Spinal cord (tissue), 10 donors: ENCODE measurements around the gene TNFAIP3. TPM values are rescaled to one million over a fixed set of nuclear protein-coding genes. Genes with fewer than 3 reads are reported as not detected.
"Not testable (repeated sequence)": the region's sequence is repeated elsewhere in the genome, so short reads cannot be mapped to it uniquely, and the experiment has no call there.

Source experiments
- DNase-seq, 6 donors: peaks; one replicate each; pipeline versions ENCODE4 v3.0.0 to v3.0.0-alpha.2; 2013 to 2015; ENCODE audit warnings: low spot score in 6 of 6, low read depth in 4 of 6
- H3K27ac ChIP-seq: one replicate; pipeline ENCODE4 v1.5.1; 2013; ENCODE audit warnings: low read depth, low read length, control low read depth
- H3K27me3 ChIP-seq: one replicate; pipeline ENCODE4 v1.6.1; 2013; ENCODE audit warnings: low read length; ENCODE audit not compliant: control insufficient read depth, insufficient read depth
- H3K36me3 ChIP-seq: one replicate; pipeline ENCODE4 v1.6.1; 2013; ENCODE audit warnings: low read length; ENCODE audit not compliant: control insufficient read depth, insufficient read depth
- H3K4me1 ChIP-seq: one replicate; pipeline ENCODE4 v1.6.1; 2013; ENCODE audit warnings: low read length; ENCODE audit not compliant: control insufficient read depth, insufficient read depth
- H3K4me3 ChIP-seq: one replicate; pipeline ENCODE4 v1.5.1; 2013; ENCODE audit warnings: low read depth, low read length, control low read depth
- H3K9me3 ChIP-seq: one replicate; pipeline ENCODE4 v1.6.1; 2013; ENCODE audit warnings: low read length; ENCODE audit not compliant: control insufficient read depth, insufficient read depth
- WGBS: methylation state at CpG from one replicate; pipeline ENCODE4 v1.1.5; 2013; ENCODE audit warnings: missing lambda C conversion rate; ENCODE audit not compliant: insufficient coverage; 5-methylcytosine and 5-hydroxymethylcytosine counted together
- polyA plus RNA-seq, 2 donors: library from polyadenylated mRNA; unstranded; fragments of 120-200 nt; gene quantifications; one replicate each; pipeline ENCODE4 v1.2.1, GENCODE V29; 2013; ENCODE audit not compliant: insufficient read length in 2 of 2
- total RNA-seq, 2 donors: library from RNA; depleted of rRNA in 1 of 2; stranded (reverse); fragments of 120-200 nt in 1 of 2; fragments of >200 nt in 1 of 2; gene quantifications; one replicate each; pipeline versions ENCODE4 v1.2.3 to v1.2.4, GENCODE V29; 2013 to 2014
- donor health status: healthy.

The TNFAIP3 gene
- total and polyA plus RNA-seq, 4 donors: 4.5 to 10.0 (median 5.0) TPM

DNA sequence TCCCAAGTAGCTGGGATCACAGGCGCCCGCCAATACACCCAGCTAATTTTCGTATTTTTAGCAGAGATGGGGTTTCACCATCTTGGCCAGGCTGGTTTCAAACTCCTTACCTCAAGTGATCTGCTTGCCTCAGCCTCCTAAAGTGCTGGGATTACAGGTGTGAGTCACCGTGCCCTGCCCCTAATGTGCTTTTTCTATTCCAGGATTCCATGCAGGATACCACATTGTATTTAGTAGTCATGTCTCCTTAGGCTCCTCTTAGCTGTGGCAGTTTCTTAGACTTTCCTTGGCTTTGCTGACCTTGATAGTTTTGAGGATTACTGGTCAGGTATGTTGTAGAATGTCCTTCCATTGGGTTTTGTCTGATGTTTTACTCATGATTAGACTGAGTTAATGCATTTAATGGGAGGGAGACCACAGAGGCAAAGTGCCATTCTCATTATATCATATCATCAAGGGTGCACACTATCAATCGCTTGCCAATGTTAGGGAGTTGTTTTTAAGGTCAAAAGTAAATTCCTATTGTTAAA is 39.6 kb upstream of the TNFAIP3 start:
- Histone ChIP-seq H3K9me3 (no peaks in the 10 kb centered on the region), H3K27ac (no peak overlapping the region), H3K4me1 (peaks cover 4% of the 10 kb centered on the region), H3K27me3 (no peaks in the 10 kb centered on the region), H3K4me3 (no peak overlapping the region), H3K36me3 (no peaks in the 10 kb centered on the region)
- no CpG with 5 or more reads among the region's 5 CpGs for WGBS
- DNase-seq: no peak

DNA sequence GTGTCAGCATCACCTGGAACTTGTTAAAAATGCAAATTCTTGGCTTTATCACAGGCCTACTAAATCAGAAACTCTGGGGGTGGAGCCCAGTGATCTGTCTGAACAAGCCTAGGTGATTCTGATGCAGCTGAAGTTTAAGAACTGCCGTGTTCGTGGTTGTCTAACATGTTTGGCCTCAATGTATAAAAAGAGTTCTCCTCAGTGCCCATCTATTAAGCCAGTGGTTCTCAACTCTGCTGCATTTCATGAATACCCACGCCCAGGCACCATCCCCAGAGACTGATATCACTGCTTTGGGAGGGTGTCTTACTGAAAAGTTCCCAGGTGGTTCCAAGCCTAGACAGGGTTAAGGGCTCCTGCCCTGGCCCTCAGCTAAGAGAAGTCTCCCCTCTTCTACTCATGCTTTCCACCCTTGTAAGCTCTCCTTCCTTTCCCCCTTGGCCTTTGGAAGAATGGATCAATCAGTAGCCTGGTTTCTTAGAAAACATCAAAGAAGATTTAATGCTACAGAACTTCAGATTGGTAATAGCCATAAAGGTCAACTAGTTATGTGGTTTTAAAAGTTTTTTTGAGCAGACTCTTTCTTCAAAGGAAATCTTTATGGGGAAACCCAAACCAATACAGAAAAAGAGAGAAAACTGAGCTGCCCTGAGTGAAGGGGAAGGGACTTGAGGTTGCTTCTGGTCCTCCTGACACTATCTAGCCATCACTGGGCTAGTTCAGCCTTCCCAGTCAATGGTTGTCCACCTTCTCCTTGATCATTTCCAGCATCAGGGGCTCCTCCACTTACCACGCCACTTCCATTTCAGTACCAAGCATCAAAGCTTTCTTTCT is 38.9 kb upstream of the TNFAIP3 start:
- whole genome bisulfite sequencing: 95% methylated on average over 3 of the region's 4 CpGs
- Histone ChIP-seq H3K27me3 (no peaks in the 10 kb centered on the region), H3K4me3 (no peak overlapping the region), H3K27ac (no peak overlapping the region), H3K9me3 (no peaks in the 10 kb centered on the region), H3K36me3 (no peaks in the 10 kb centered on the region), H3K4me1 (peaks cover 4% of the 10 kb centered on the region)
- no peak for DNase-seq

DNA sequence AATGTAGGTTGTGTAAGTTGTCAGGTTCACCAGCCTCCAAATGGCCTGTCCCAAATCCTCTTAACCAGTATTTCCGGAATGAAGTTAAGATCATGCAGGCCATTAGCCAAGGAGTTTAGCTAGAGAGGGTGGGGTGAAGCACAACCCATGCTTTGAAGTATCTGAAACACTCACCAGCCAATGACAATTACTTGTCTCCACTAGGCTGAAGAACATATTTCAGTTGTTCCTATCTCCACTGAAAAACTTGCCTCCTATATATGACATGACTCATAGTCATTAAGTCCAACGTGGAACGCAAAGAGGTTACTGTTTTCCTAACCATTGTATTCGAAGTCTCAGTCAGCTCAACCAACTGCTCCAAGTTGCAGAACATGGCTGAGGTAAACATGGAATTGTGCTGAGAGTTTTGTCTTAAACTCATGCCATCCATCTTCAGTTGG is 37.4 kb upstream of the TNFAIP3 start:
- Histone ChIP-seq H3K4me1 (no peaks in the 10 kb centered on the region), H3K4me3 (no peak overlapping the region), H3K9me3 (no peaks in the 10 kb centered on the region), H3K27ac (no peak overlapping the region), H3K27me3 (no peaks in the 10 kb centered on the region), H3K36me3 (no peaks in the 10 kb centered on the region)
- DNase-seq: no peak
- no CpG with 5 or more reads among the region's 4 CpGs for WGBS

DNA sequence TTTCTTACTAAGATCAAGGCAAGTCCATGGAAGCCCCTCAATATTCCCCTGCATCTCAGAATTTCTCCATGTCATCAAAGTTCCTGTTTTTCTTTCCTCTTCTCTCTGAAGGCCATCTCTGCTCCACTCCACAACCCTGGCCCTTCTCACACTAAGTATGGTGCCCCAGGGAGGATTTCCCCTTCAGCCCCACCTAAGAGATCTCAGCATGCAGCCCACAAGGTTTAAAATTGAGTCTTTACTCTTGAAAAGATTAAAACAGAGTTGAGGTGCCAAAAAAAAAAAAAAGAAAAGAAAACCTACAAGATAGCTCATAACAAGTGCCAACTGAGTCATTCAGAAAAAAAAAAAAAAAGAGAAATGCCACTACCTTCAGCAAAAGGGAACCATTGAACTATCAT is 36.5 kb upstream of the TNFAIP3 start:
- DNase-seq: no peak
- Histone ChIP-seq H3K9me3 (no peaks in the 10 kb centered on the region), H3K4me1 (no peaks in the 10 kb centered on the region)

DNA sequence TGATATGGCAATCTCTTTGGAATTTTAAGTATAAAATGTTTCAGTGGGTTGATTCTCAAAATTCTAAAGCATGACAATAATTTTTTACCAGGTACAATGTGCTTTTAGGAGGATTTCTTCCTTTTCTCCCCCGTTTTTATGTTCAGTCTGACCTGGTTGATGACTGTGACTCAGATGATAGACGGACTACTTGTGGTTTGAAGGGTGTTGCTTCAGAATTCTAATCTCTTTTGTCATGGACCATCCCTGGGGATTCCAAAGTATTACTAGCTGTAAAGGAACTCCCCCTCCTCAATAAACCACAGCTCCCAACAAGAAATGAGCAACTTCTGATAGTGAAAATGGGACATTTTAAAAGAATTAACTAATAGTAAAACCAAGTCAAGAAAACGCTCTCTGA is 34.9 kb upstream of the TNFAIP3 start:
- no peaks in the 10 kb centered on the region for H3K27me3 ChIP-seq
- no peaks in the 10 kb centered on the region for H3K36me3 ChIP-seq
- H3K9me3 ChIP-seq: no peaks in the 10 kb centered on the region
- no peak for DNase-seq
- no peaks in the 10 kb centered on the region for H3K4me1 ChIP-seq
- no peak overlapping the region for H3K27ac ChIP-seq
- H3K4me3 ChIP-seq: no peak overlapping the region
- no CpG with 5 or more reads among the region's 3 CpGs for WGBS

More for the DNA sequence above, 36.5 kb upstream of the TNFAIP3 start:
- H3K27ac ChIP-seq: no peak overlapping the region
- no peaks in the 10 kb centered on the region for H3K36me3 ChIP-seq
- no peak overlapping the region for H3K4me3 ChIP-seq
- no peaks in the 10 kb centered on the region for H3K27me3 ChIP-seq

DNA sequence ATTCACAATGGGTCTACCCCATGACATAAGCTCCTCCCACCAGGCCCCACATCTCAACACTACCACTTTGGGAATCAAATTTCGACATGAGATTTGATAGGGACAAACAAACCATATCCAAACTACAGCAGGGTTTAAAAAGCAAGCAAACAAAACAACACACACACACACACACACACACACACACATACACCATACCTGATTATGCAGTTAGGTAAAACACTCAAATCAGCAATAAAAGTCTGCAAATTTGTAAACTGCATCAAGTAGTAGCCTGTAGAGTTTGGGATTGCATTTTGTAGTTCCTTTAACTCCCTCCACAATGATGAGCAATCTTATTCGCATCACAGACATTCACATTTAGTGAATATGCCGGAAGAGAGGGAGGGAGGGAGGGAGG is 32.6 kb upstream of the TNFAIP3 start:
- Histone ChIP-seq H3K4me1 (no peaks in the 10 kb centered on the region), H3K9me3 (no peaks in the 10 kb centered on the region), H3K4me3 (no peak overlapping the region), H3K36me3 (no peaks in the 10 kb centered on the region), H3K27ac (no peak overlapping the region), H3K27me3 (no peaks in the 10 kb centered on the region)
- DNase-seq: no peak
- WGBS: no CpG with 5 or more reads among the region's 3 CpGs

DNA sequence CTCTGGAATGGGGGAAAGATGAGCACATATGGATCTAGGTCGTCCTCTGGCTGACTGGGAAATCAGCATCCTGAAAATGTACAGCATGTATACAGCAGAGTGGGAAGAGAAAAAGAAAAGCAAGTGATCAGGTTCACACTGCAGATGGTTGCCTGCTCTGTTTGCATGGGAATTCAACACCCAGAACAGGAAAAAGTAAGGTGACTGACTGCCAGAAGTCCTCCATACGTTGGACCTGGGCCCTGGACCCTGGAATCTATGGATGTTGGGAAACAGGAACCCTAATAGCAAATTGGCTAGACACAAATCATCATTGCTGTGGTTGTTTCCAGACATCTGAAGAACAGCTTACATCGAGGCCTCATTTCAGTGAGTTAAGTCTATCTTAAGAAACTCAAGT is 30.3 kb upstream of the TNFAIP3 start:
- 42% methylated on average over 2 of the region's 3 CpGs for WGBS
- H3K9me3 ChIP-seq: peaks cover 3% of the 10 kb centered on the region
- no peak overlapping the region for H3K27ac ChIP-seq
- peak in 1 of 6 donors; percentile 49 for DNase-seq
- H3K36me3 ChIP-seq: no peaks in the 10 kb centered on the region
- no peak overlapping the region for H3K4me3 ChIP-seq
- H3K27me3 ChIP-seq: no peaks in the 10 kb centered on the region
- no peaks in the 10 kb centered on the region for H3K4me1 ChIP-seq

DNA sequence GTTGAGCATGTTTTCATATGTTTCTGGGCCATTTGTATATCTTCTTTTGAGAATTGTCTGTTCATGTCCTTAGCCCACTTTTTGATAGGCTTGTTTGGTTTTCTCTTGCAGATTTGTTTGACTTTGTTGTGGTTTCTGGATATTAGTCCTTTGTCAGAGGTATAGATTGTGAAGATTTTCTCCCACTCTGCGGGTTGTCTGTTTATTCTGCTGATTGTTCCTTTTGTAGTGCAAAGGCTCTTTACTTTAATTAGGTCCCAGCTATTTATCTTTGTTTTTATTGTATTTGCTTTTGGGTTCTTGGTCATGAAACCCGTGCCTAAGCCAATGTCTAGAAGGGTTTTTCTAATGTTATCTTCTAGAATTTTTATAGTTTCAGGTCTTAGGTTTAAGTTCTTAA is 29.0 kb upstream of the TNFAIP3 start:
- H3K9me3 ChIP-seq, H3K4me1 ChIP-seq, H3K27ac ChIP-seq, DNase-seq, H3K4me3 ChIP-seq, H3K27me3 ChIP-seq, H3K36me3 ChIP-seq: not testable (repeated sequence)
- WGBS: no CpG with 5 or more reads among the region's 2 CpGs

DNA sequence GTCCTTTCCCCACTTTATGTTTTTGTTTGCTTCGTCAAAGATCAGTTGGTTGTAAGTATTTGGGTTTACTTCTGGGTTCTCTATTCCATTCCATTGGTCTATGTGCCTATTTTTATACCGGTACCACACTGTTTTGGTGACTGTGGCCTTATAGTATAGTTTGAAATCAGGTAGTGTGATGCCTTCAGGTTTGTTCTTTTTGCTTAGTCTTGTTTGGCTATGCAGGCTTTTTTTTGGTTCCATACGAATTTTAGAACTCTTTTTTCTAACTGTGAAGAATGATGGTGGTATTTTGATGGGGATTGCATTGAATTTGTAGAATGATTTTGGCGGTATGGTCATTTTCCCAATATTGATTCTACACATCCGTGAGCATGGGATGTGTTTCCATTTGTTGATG is 28.5 kb upstream of the TNFAIP3 start:
- not testable (repeated sequence) for H3K27ac ChIP-seq, H3K36me3 ChIP-seq, H3K4me3 ChIP-seq, DNase-seq, H3K9me3 ChIP-seq, H3K27me3 ChIP-seq, H3K4me1 ChIP-seq
- 60% methylated on average over 1 of the region's 5 CpGs for WGBS

DNA sequence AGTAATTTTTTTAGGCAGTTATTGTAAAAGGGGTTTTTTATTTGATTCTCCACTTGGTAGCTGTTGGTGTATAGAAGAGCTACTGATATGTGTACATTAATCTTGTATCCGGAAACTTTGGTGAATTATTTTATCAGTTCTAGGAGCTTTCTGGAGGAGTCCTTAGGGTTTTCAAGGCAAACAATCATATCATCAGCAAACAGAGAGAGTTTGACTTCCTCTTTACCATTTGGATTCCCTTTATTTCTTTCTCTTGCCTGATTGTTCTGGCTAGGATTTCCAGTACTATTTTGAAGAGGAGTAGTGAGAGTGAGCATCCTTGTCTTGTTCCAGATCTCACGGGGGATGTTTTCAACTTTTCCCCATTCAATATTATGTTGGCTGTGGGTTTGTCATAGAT is 28.0 kb upstream of the TNFAIP3 start:
- H3K4me3 ChIP-seq: no peak overlapping the region
- H3K36me3 ChIP-seq: no peaks in the 10 kb centered on the region
- WGBS: no CpG with 5 or more reads among the region's 2 CpGs
- no peaks in the 10 kb centered on the region for H3K27me3 ChIP-seq
- H3K4me1 ChIP-seq: no peaks in the 10 kb centered on the region
- H3K9me3 ChIP-seq: peaks cover 3% of the 10 kb centered on the region
- no peak overlapping the region for H3K27ac ChIP-seq
- DNase-seq: no peak
